Hepatocyte (in vitro differentiated cells): ENCODE results near the gene EXD3.
"Not testable (repeated sequence)": the region's sequence is repeated elsewhere in the genome, so short reads cannot be mapped to it uniquely, and the experiment has no call there.

ENCODE experiments used
- EZH2 ChIP-seq: fragments of 200-600 bp; sonication (generic); IDR thresholded peaks from 2 replicates; pipeline ENCODE4 v1.6.1; 2016; ENCODE audit warnings: antibody characterized with exemption, mild to moderate bottlenecking, borderline replicate concordance
- TF ChIP-seq, protein P1 (sequence below): fragments of 200-600 bp; sonication (generic); IDR thresholded peaks from 2 replicates; pipeline ENCODE4 v1.5.1; 2016; ENCODE audit warnings: antibody characterized with exemption, mild to moderate bottlenecking; ENCODE audit not compliant: poor library complexity

DNA sequence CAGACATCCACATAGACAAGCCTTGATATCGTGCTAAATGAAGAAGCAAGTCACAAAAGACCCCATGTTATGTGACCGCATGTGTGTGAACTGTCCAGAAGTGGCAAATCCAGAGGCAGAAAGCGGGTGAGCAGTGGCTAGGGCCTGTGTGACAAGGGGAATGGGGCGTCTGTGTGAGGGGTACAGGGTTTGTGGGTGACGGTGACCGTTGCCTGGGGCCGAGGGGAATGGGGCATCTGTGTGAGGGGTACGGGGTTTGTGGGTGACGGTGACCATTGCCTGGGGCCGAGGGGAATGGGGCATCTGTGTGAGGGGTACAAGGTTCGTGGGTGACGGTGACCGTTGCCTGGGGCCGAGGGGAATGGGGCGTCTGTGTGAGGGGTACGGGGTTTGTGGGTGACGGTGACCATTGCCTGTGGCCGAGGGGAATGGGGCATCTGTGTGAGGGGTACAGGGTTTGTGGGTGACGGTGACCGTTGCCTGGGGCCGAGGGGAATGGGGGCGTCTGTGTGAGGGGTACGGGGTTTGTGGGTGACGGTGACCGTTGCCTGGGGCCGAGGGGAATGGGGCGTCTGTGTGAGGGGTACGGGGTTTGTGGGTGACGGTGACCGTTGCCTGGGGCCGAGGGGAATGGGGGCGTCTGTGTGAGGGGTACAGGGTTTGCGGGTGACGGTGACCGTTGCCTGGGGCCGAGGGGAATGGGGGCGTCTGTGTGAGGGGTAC, 44.1 kb downstream of the EXD3 start:
- TF ChIP-seq, protein P1, sequence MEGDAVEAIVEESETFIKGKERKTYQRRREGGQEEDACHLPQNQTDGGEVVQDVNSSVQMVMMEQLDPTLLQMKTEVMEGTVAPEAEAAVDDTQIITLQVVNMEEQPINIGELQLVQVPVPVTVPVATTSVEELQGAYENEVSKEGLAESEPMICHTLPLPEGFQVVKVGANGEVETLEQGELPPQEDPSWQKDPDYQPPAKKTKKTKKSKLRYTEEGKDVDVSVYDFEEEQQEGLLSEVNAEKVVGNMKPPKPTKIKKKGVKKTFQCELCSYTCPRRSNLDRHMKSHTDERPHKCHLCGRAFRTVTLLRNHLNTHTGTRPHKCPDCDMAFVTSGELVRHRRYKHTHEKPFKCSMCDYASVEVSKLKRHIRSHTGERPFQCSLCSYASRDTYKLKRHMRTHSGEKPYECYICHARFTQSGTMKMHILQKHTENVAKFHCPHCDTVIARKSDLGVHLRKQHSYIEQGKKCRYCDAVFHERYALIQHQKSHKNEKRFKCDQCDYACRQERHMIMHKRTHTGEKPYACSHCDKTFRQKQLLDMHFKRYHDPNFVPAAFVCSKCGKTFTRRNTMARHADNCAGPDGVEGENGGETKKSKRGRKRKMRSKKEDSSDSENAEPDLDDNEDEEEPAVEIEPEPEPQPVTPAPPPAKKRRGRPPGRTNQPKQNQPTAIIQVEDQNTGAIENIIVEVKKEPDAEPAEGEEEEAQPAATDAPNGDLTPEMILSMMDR = not testable (repeated sequence)
- not testable (repeated sequence) for TF ChIP-seq EZH2
